GM19238 (cell line): ENCODE results near the gene PTPRA.
"Not testable (repeated sequence)": the region's sequence is repeated elsewhere in the genome, so short reads cannot be mapped to it uniquely, and the experiment has no call there.

Source experiments
- DNase-seq: peaks from one replicate; pipeline ENCODE4 v3.0.0; 2011; ENCODE audit warnings: low spot score; ENCODE audit not compliant: insufficient read length

The PTPRA gene

GRCh38 chr20:3071610-3072529, 198.6 kb downstream of the PTPRA start, which contains the start of gene OXT:
Gene OXT (plus strand): TSS chr20:3071620. CDS start chr20:3071656, 36 bp downstream.
- DNase-seq = no peak

- no peak for DNase-seq
These were observed 199.4 kb downstream of the PTPRA start for GRCh38 chr20:3072530-3073250.

GRCh38 chr20:3073251-3073643, 200.0 kb downstream of the PTPRA start:
- not testable (repeated sequence) for DNase-seq

GRCh38 chr20:3074812-3075211, 201.5 kb downstream of the PTPRA start:
- no peak for DNase-seq

GRCh38 chr20:3075315-3075714, 202.0 kb downstream of the PTPRA start:
- not testable (repeated sequence) for DNase-seq

- DNase-seq = no peak
These were observed 204.4 kb downstream of the PTPRA start for GRCh38 chr20:3077618-3078134.

GRCh38 chr20:3080939-3081388, 207.7 kb downstream of the PTPRA start:
- DNase-seq = no peak

- DNase-seq = no peak
These were observed 208.4 kb downstream of the PTPRA start for GRCh38 chr20:3081641-3082040.

GRCh38 chr20:3082306-3082951, 209.1 kb downstream of the PTPRA start:
- DNase-seq = no peak

GRCh38 chr20:3082955-3083952, 210.0 kb downstream of the PTPRA start:
- DNase-seq = no peak

GRCh38 chr20:3084283-3084985, 211.2 kb downstream of the PTPRA start, which contains the start of gene AVP:
Gene AVP (minus strand): TSS chr20:3084724. CDS start chr20:3084674, 50 bp downstream.
- DNase-seq = no peak

GRCh38 chr20:3084986-3085360, 211.7 kb downstream of the PTPRA start:
- DNase-seq = no peak

GRCh38 chr20:3085571-3086072, 212.3 kb downstream of the PTPRA start:
- no peak for DNase-seq

GRCh38 chr20:3088031-3088430, 214.8 kb downstream of the PTPRA start:
- DNase-seq = no peak
